ENCODE results near the gene METTL13. TPM values are rescaled to one million over a fixed set of nuclear protein-coding genes. Genes with fewer than 3 reads are reported as not detected.

METTL13 gene
- total RNA-seq, 1 experiment from 2014 or later, result 49.9 TPM

DNA sequence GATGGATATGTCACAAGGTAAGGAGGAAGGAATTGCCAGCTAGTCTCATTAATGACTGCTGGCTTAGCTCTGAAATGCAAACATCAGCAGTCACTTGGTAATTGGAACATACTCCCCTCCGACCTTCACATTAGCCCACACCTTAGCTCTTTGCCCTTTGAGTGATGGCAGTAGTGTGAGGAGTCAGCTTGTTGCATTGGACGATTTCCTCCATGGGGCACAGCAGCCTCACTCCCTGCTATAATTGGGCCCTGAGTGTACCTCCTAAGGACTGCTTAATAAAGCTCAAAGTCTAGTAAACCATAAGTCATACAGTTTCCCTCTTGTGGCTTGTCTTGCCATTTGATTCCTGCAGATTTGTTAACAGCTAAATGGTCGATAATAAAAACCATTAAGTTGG is 19.4 kb downstream of the METTL13 start:
- no peaks in the 10 kb centered on the region for H3K4me1 ChIP-seq (ENCODE audit: insufficient read depth, low read length, poor library complexity, severe bottlenecking)
- intact Hi-C loops (cut with micrococcal nuclease; ENCODE audit: unreplicated experiment), result loop anchor here (1.0 to 10.0 kb wide), 3 partner anchors 154 to 604 kb away; no protein-coding TSS in a partner anchor
- no peak for DNase-seq (ENCODE audit: low spot score)
- H3K4me3 ChIP-seq (ENCODE audit: low read depth, low read length, poor library complexity, severe bottlenecking), result no peak overlapping the region
- H3K27me3 ChIP-seq (replicated peaks; ENCODE audit: insufficient read depth, low read depth, low read length, poor library complexity), result no peaks in the 10 kb centered on the region
- no peaks in the 10 kb centered on the region for H3K9me3 ChIP-seq (ENCODE audit: low read depth, low read length, poor library complexity, severe bottlenecking)
- no peak for TF ChIP-seq EZH2 (IDR thresholded peaks at IDR 0.05; ENCODE audit: borderline replicate concordance, low read depth, low read length, poor library complexity, severe bottlenecking)
- TF ChIP-seq, protein P1, sequence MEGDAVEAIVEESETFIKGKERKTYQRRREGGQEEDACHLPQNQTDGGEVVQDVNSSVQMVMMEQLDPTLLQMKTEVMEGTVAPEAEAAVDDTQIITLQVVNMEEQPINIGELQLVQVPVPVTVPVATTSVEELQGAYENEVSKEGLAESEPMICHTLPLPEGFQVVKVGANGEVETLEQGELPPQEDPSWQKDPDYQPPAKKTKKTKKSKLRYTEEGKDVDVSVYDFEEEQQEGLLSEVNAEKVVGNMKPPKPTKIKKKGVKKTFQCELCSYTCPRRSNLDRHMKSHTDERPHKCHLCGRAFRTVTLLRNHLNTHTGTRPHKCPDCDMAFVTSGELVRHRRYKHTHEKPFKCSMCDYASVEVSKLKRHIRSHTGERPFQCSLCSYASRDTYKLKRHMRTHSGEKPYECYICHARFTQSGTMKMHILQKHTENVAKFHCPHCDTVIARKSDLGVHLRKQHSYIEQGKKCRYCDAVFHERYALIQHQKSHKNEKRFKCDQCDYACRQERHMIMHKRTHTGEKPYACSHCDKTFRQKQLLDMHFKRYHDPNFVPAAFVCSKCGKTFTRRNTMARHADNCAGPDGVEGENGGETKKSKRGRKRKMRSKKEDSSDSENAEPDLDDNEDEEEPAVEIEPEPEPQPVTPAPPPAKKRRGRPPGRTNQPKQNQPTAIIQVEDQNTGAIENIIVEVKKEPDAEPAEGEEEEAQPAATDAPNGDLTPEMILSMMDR (conservative IDR thresholded peaks at IDR 0.05; ENCODE audit: low read depth, low read length), result no peak
- ChIA-PET CTCF (interaction anchor here (1.1 to 3.1 kb wide), 5 partner anchors 40 to 184 kb away, joined by 3 to 28 read pairs (median 7); partner anchors contain the start of gene DNM3), POLR2A (ENCODE audit: low non-redundant PET) (no interaction called here)
- no peak overlapping the region for H3K27ac ChIP-seq (ENCODE audit: low read depth, low read length, poor library complexity, severe bottlenecking)
- BruUV-seq (replicated peaks), result no TSS peak
- no peaks in the 10 kb centered on the region for H3K36me3 ChIP-seq (ENCODE audit: insufficient read depth, low read length, poor library complexity, severe bottlenecking)

DNA sequence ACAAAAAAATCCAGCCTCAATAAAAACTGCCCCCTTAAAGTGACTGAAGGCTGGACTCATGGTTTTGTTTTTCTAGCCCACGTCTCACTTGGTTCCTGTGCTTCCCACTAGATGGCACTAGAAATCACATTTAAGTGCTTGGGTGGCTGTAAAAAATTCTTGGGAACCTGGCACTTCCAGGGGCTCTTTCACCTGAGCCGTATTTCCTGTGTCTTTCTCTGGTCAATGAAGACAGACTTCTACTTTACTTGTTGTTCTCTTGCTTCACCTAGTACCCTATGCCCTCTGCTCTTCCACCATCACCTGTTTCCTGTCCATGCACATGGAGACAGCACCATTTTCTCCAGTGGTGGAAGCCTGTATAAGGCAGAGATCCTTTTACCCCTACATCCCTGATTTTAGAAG is 20.0 kb downstream of the METTL13 start:
- Histone ChIP-seq H3K4me1 (ENCODE audit: insufficient read depth, low read length, poor library complexity, severe bottlenecking) (no peaks in the 10 kb centered on the region), H3K9me3 (ENCODE audit: low read depth, low read length, poor library complexity, severe bottlenecking) (no peaks in the 10 kb centered on the region), H3K4me3 (ENCODE audit: low read depth, low read length, poor library complexity, severe bottlenecking) (no peak overlapping the region), H3K27ac (ENCODE audit: low read depth, low read length, poor library complexity, severe bottlenecking) (no peak overlapping the region), H3K27me3 (replicated peaks; ENCODE audit: insufficient read depth, low read depth, low read length, poor library complexity) (no peaks in the 10 kb centered on the region), H3K36me3 (ENCODE audit: insufficient read depth, low read length, poor library complexity, severe bottlenecking) (no peaks in the 10 kb centered on the region)
- CTCF ChIA-PET, result interaction anchor here (1.6 to 3.1 kb wide), 3 partner anchors 40 to 184 kb away, joined by 3 to 28 read pairs (median 11); partner anchors contain the start of gene DNM3
- intact Hi-C loops (cut with micrococcal nuclease; ENCODE audit: unreplicated experiment), result loop anchor here (1.0 to 10.0 kb wide), 3 partner anchors 154 to 603 kb away; no protein-coding TSS in a partner anchor
- no peak for TF ChIP-seq EZH2 (IDR thresholded peaks at IDR 0.05; ENCODE audit: borderline replicate concordance, low read depth, low read length, poor library complexity, severe bottlenecking)
- TF ChIP-seq, protein P1 (conservative IDR thresholded peaks at IDR 0.05; ENCODE audit: low read depth, low read length), result peak; percentile 81
- POLR2A ChIA-PET (ENCODE audit: low non-redundant PET), result no interaction called here
- no TSS peak for BruUV-seq (replicated peaks)
- peak; percentile 53 for DNase-seq (ENCODE audit: low spot score)

DNA sequence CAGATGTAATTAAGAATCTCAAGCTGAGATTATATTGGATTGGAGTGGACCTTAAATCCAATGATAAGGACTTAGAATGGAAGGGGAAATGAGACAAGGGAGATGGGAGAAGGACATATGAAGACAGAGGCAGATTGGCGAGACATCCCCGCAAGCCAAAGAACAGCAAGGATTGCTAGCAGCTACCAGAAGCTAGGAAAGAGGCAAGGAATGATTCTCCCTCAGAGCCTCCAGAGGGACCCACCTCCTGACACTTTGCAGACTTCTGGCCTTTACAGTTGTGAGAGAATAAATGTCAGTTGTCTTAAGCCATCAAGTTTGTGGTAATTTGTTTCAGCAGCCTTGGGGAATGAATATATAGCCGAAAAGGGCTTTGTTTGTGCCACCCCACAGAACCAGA is 20.7 kb downstream of the METTL13 start:
- BruUV-seq (replicated peaks), result no TSS peak

More for the DNA sequence above, 20.7 kb downstream of the METTL13 start:
- TF ChIP-seq EZH2 (IDR thresholded peaks at IDR 0.05; ENCODE audit: borderline replicate concordance, low read depth, low read length, poor library complexity, severe bottlenecking), result no peak
- TF ChIP-seq, protein P1 (conservative IDR thresholded peaks at IDR 0.05; ENCODE audit: low read depth, low read length), result no peak
- H3K9me3 ChIP-seq (ENCODE audit: low read depth, low read length, poor library complexity, severe bottlenecking), result no peaks in the 10 kb centered on the region
- ChIA-PET POLR2A (ENCODE audit: low non-redundant PET) (no interaction called here), CTCF (interaction anchor here (1.2 to 3.1 kb wide), 4 partner anchors 39 to 200 kb away, joined by 3 to 28 read pairs (median 7); partner anchors contain the start of gene DNM3)
- H3K4me3 ChIP-seq (ENCODE audit: low read depth, low read length, poor library complexity, severe bottlenecking), result no peak overlapping the region
- no peak for DNase-seq (ENCODE audit: low spot score)
- intact Hi-C loops (cut with micrococcal nuclease; ENCODE audit: unreplicated experiment), result loop anchor here (5.0 to 10.0 kb wide), 2 partner anchors 155 to 603 kb away; no protein-coding TSS in a partner anchor
- no peaks in the 10 kb centered on the region for H3K4me1 ChIP-seq (ENCODE audit: insufficient read depth, low read length, poor library complexity, severe bottlenecking)
- H3K27ac ChIP-seq (ENCODE audit: low read depth, low read length, poor library complexity, severe bottlenecking), result no peak overlapping the region
- H3K36me3 ChIP-seq (ENCODE audit: insufficient read depth, low read length, poor library complexity, severe bottlenecking), result no peaks in the 10 kb centered on the region
- H3K27me3 ChIP-seq (replicated peaks; ENCODE audit: insufficient read depth, low read depth, low read length, poor library complexity), result no peaks in the 10 kb centered on the region

Data from A673 (cell line).